GM12801 (cell line): Measurements from ENCODE around the gene CNGA3.

Source experiments
- CTCF ChIP-seq: IDR thresholded peaks from one replicate; pipeline ENCODE4 v1.5.1; 2011; ENCODE audit warnings: control low read depth; ENCODE audit not compliant: insufficient read length; ENCODE audit errors: extremely low read depth

CNGA3 gene

GRCh38 chr2:98334439-98335078, 11.7 kb upstream of the CNGA3 start:
- no peak for TF ChIP-seq CTCF

DNA sequence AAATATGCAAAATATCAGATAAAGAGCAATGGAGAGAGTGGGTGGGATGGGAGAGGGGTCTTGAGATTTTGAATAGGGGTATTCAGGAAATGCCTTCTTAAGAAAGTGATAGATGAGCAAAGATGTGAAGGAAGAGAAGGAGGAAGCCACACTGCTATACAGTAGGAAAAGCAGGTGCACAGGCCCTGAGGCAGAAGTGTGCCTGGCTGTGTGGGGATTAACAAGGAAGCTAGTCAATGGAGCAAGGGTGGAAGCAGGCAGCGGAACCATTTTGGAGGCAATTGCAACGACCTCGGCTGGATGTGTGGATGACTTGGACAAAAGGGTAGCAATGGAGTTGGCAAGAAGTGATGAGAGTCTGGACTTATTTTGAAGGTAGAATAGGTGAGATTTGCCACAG, 11.0 kb upstream of the CNGA3 start:
- no peak for TF ChIP-seq CTCF

DNA sequence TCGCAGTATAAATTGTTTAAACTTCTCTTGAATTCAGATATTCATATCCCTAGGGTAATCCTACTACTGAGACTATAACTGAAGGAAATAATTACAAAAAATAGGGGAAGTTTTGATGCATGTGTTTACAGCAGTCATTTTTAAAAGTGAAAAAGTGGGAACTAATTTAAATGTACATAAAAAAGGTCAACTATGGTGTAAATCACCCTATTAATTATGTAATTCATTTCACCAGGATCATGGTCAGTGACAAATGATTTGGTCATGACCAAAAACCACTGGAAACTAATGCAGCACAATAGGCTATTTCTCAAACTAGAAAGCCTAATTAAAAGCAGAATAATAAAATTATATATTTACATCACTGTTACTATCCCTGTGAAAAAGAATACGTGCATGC, 5.0 kb upstream of the CNGA3 start:
- TF ChIP-seq CTCF = no peak

DNA sequence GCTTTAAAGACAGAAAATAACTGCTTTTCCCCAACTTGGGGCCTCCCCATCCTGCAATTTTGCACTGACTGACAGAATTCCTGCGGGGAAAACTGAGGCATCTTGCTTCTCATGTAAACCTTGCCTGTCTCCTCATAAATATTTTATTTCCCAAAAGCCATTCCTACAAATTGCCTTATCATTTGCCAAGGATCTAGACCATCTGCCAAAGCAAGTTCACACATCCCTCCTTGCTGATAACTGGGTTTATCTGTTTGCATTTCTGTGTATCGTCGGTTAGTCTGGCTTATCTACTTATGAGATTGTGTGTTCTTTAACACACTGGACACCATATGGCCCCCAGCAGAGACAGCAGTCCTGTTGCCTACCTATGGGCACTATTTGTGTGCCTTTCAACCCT, 3.0 kb upstream of the CNGA3 start:
- TF ChIP-seq CTCF = no peak

- no peak for TF ChIP-seq CTCF
These were observed 1.2 kb downstream of the CNGA3 start for GRCh38 chr2:98347298-98348065.

- TF ChIP-seq CTCF = no peak
These were observed 1.9 kb downstream of the CNGA3 start for GRCh38 chr2:98348066-98348561.

DNA sequence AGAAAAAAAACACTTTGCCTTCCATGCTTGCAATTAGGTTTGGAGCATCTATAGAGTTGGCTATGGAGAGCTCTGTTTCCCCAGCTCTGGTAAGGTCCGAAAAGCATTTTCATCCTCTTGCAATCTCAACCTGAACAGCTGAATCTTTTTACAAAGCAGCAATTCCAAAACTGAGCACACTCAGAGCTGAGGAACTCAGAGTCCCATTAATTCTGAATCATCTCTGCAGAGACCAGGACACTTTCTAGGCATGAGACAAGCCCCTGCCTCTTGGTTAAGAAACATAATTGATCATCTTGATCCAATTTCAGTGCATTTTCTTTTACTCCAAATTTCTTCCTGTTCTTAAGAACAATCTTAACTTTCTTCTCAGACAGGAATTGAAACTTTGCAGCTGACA, 4.2 kb downstream of the CNGA3 start:
- no peak for TF ChIP-seq CTCF
